Fibroblast of mammary gland (primary cell): ENCODE results near the gene CNOT8.

Experiments
- DNase-seq: peaks from one replicate; pipeline ENCODE4 v3.0.0-alpha.2; 2010; ENCODE audit warnings: low read depth
- H3K4me3 ChIP-seq: 2 replicates; pipeline ENCODE4 v1.5.1; 2011; ENCODE audit warnings: low read depth, mild to moderate bottlenecking, low read length, moderate library complexity; ENCODE audit not compliant: control insufficient read depth
- CTCF ChIP-seq: conservative IDR thresholded peaks from 2 replicates; pipeline ENCODE4 v1.5.1; 2011; ENCODE audit warnings: low read depth, low read length, inconsistent platforms; ENCODE audit not compliant: control insufficient read depth, insufficient read depth

Gene CNOT8

GRCh38 chr5:154844809-154845208, 13.6 kb upstream of the CNOT8 start:
- TF ChIP-seq CTCF = no peak
- no peak overlapping the region for H3K4me3 ChIP-seq
- no peak for DNase-seq

- TF ChIP-seq CTCF = no peak
- H3K4me3 ChIP-seq = peak overlapping the region; percentile 59
- DNase-seq = no peak
Observed at GRCh38 chr5:154849264-154849785, 9.1 kb upstream of the CNOT8 start.

GRCh38 chr5:154849791-154850201, 8.6 kb upstream of the CNOT8 start:
- peak; percentile 62 for DNase-seq
- TF ChIP-seq CTCF = no peak
- H3K4me3 ChIP-seq = peak overlapping the region; percentile 59

GRCh38 chr5:154850255-154851062, 8.0 kb upstream of the CNOT8 start, which contains the start of gene FAXDC2:
TSS of gene FAXDC2 (minus strand) at chr5:154850603. CDS start at chr5:154838178, 12,425 bp downstream.
- H3K4me3 ChIP-seq = peak within 1 kb of the TSS; percentile 59
- DNase-seq = peak; percentile 86
- TF ChIP-seq CTCF = no peak

- no peak for DNase-seq
- no peak for TF ChIP-seq CTCF
- H3K4me3 ChIP-seq = no peak overlapping the region
Observed at GRCh38 chr5:154851351-154851750, 7.1 kb upstream of the CNOT8 start.

GRCh38 chr5:154857530-154858296, 714 bp upstream of the CNOT8 start:
- DNase-seq = peak; percentile 97
- TF ChIP-seq CTCF = no peak
- H3K4me3 ChIP-seq = peak overlapping the region; percentile 90
